GM18867 (cell line): ENCODE data around the gene ZNF728.
"Not testable (repeated sequence)": the region's sequence is repeated elsewhere in the genome, so short reads cannot be mapped to it uniquely, and the experiment has no call there.

Experiments
- ATAC-seq: cut with Tn5 transposase; IDR thresholded peaks from one replicate; pipeline ENCODE4 v1.9.1; 2021; ENCODE audit warnings: mild to moderate bottlenecking, moderate library complexity; ENCODE audit not compliant: unreplicated experiment

Gene ZNF728

GRCh38 chr19:23002690-23003422 is at the start of gene ZNF728:
Gene ZNF728 (minus strand): TSS chr19:23003176. CDS start chr19:23003030, 146 bp downstream.
- no peak for ATAC-seq

GRCh38 chr19:23052349-23052748 is 49.4 kb upstream of the ZNF728 start:
- ATAC-seq: no peak

- no peak for ATAC-seq
These were observed 46.3 kb upstream of the ZNF728 start for GRCh38 chr19:23049256-23049655.

- ATAC-seq: no peak
These were observed 43.8 kb upstream of the ZNF728 start for GRCh38 chr19:23046743-23047142.

DNA sequence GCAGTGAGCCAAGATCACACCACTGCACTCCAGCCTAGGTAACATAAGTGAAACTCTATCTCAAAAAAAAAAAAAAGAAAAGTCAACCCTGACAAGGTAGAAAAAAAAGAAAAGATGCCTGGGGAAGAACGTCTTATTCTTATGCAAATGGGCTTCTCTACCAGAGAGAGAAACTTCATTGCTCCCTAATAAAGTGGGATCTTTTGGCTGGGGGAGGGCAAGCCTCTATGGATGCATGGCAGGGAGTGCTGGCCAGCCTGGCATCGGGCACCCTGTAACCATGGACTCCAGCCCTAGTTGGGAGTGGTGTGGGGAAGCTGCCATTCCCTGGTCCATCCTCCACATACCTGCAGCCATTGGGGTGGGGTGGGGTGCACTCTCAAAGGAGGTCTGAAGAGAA is 30.7 kb upstream of the ZNF728 start:
- ATAC-seq: no peak

DNA sequence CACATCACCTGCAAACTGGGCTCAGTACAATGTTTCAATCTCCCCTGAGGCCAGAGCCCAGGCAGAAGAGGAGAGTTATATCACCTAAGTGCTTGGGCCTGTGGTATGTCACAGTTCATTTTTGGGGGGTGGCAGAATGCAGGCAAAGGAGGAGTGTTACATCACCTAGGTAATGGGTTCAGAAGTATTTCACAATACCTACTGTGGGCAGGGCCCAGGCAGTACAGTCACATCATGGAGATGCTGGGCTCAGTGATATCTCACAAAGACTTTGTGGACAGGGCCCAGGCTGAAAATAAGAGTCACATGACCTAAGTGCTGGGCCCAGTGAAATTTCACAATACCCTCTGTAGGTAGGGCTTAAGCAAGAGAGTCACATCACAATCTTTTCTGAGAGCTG is 12.7 kb upstream of the ZNF728 start:
- no peak for ATAC-seq

DNA sequence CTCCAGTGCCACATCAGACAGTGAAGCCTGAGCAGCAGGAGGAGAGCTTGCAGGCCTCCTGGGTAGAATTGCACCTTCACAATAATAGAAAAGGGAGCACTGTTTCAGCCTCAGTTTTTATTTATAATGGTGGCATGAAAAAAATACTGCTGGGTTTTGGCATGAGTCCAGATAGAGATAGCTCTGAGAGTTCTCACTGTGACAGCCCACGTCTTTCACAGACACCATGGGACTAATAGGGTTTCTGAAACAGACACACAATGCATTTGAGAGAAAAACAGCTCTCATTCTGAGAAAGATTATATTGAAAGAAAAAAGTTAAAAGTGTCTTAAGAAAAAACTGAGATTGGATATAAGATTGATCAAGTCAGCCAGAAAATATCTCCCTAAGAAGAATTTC is 8.0 kb downstream of the ZNF728 start:
- ATAC-seq: not testable (repeated sequence)

GRCh38 chr19:22976248-22976647 is 26.7 kb downstream of the ZNF728 start:
- ATAC-seq: no peak

GRCh38 chr19:22975546-22976136 is 27.3 kb downstream of the ZNF728 start:
- ATAC-seq: not testable (repeated sequence)

DNA sequence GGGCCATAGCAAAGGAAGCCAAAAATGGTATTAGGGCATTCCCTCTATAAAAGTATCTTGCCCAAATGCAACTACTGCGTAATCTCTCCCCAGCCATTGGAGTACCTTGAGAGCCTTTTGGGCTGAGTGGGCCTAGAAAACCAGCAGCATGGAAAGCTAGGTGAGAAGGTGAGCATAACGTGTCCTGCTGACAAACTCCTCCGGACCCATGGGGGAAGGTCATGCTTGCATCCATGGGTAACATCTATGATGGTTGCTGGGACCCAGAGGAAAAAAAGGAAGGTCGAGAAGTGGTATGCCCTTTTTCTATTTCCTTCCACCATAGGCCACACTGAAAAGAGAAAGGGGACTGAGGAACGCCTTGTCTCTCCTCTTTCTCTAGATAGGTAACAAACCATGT is 57.4 kb downstream of the ZNF728 start:
- ATAC-seq: no peak

- no peak for ATAC-seq
These were observed 67.8 kb downstream of the ZNF728 start for GRCh38 chr19:22935151-22935550.

DNA sequence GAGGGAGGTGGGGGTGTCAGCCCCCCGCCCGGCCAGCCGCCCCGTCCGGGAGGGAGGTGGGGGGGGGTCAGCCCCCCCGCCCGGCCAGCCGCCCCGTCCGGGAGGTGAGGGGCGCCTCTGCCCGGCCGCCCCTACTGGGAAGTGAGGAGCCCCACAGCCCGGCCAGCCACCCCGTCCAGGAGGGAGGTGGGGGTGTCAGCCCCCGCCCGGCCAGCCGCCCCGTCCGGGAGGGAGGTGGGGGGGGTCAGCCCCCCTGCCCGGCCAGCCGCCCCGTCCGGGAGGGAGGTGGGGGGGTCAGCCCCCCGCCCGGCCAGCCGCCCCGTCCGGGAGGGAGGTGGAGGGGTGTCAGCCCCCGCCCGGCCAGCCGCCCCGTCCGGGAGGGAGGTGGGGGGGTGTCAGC is 75.4 kb downstream of the ZNF728 start:
- ATAC-seq: not testable (repeated sequence)

DNA sequence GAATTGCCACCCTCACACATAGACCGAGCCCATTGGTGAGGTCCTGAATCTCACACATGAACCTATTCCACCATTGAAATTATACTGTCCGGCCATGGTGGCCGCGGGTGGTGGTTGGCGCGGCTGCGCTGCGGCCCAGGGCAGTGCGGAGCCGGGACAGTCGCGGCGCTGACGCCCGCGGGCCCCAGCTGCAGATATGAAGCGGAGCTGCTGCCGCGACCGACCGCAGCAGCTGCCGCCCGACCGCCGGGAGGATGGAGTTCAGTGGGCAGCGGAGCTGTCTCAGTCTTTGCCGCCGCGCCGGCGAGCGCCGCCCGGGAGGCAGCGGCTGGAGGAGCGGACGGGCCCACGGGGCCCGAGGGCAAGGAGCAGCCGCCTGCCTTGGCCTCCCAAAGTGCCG is 77.8 kb downstream of the ZNF728 start:
- not testable (repeated sequence) for ATAC-seq
